HG02571 (cell line): ENCODE results near the gene FEV.

Experiments used
- ATAC-seq: cut with Tn5 transposase; IDR thresholded peaks from one replicate; pipeline ENCODE4 v1.9.1; 2021; ENCODE audit warnings: mild to moderate bottlenecking, moderate library complexity; ENCODE audit not compliant: unreplicated experiment

The FEV gene

DNA sequence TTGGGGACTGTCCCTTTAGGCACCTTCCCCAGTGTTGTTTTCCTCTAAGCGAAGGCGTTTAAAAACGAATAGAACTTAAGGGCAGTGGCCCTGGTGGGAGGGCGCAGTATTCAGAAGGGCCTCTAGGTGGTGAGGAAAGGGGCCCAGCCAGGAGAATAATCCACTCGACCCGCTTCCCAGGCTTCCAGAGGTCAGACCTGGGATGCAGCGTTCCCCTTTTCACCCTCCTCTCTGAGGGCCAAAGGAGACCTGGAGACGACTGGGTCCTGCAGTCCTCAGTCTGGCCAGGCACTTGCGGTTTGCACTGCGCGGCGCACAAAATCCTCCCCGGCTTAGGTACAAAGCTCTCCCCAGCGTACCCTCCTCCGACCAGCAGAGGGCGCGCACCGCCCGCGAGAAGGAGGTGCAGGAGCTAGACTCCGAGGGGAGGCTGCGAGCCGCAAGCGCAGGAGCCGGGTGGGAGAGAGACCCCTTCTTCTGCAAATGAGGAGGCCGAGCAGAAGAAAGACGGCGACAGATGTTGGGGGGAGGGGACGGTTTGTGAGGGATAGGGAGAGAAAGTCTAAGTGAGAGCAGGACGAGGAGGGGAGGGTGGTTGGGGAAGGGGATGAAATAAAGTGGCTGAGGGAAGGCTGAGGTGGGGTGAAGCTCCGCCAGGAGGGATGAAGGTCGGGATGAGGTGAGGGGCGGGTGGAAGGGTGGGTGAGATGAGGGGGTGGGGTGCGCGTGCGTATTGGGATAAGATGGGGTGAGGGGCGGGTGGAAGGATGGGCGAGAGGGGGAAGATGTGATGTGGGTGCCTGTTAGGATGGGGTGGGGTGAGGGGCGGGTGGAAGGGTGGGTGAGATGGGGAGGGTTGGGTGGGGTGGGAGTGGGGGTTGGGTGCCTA is 4.9 kb downstream of the FEV start:
- peak; percentile 79 for ATAC-seq

GRCh38 chr2:218975060-218975777 is 9.8 kb downstream of the FEV start:
- ATAC-seq, result no peak

- ATAC-seq, result no peak
Measured at GRCh38 chr2:218970894-218971293, 14.1 kb downstream of the FEV start.

GRCh38 chr2:218964041-218964771 is 20.8 kb downstream of the FEV start:
- no peak for ATAC-seq

- ATAC-seq, result no peak
Measured at GRCh38 chr2:218963601-218964000, 21.4 kb downstream of the FEV start.

GRCh38 chr2:218962859-218963492 is 22.0 kb downstream of the FEV start:
- ATAC-seq, result no peak

- ATAC-seq, result no peak
Measured at GRCh38 chr2:218961651-218962570, 23.1 kb downstream of the FEV start.

DNA sequence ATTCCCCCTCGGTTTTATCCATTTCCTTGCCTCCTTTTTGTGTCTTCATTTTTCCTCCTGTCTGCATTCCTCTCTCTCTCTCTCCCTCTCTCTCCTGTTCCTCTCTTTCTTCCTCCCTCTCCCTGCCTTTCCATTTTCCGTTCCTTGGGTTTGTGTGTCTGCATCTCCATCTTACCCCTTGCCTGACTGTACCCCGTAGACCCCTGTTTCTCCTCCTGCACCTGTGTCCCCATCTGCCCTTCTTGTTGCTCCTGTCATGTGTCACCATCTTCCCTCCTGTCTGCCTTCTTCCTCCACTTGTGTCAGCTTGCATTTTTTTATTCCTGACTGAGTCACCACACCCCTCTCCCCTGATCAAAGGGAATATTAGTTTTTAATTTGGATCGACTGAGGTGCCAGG is 23.8 kb downstream of the FEV start:
- ATAC-seq, result no peak

DNA sequence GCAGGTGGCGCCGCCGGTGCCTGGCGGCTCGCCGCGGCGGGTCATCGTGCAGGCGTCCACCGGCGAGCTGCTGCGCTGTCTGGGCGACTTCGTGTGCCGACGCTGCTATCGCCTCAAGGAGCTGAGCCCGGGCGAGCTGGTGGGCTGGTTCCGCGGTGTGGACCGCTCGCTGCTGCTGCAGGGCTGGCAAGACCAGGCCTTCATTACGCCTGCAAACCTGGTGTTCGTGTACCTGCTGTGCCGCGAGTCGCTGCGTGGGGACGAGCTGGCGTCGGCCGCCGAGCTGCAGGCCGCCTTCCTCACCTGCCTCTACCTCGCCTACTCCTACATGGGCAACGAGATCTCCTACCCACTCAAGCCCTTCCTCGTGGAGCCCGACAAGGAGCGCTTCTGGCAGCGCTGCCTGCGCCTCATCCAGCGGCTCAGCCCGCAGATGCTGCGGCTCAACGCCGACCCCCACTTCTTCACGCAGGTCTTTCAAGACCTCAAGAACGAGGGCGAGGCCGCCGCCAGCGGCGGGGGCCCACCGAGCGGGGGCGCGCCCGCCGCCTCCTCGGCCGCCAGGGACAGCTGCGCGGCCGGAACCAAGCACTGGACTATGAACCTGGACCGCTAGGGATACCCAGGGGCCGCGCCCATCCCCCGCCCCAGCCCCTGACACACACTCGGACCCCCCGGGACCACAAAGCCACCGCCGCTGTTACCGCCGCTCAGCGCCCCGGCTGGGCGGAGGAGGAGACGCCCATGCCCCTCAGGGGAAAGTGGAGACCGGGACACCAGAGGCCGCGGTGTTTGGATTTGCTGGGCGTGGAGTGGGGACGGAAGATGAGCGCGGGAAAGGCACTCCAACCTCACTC is 24.4 kb downstream of the FEV start:
- ATAC-seq, result no peak

DNA sequence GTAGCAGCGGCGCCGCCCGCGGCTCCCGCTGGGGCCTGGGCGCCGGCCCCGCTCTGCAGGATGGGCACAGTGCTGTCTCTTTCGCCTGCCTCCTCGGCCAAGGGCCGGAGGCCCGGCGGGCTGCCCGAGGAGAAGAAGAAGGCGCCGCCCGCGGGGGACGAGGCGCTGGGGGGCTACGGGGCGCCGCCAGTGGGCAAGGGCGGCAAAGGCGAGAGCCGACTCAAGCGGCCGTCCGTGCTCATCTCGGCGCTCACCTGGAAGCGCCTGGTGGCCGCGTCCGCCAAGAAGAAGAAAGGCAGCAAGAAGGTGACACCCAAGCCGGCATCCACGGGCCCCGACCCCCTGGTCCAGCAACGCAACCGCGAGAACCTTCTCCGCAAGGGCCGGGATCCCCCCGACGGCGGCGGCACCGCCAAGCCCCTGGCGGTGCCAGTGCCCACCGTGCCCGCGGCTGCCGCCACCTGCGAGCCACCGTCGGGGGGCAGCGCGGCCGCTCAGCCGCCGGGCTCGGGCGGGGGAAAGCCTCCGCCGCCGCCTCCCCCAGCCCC is 25.1 kb downstream of the FEV start:
- no peak for ATAC-seq

DNA sequence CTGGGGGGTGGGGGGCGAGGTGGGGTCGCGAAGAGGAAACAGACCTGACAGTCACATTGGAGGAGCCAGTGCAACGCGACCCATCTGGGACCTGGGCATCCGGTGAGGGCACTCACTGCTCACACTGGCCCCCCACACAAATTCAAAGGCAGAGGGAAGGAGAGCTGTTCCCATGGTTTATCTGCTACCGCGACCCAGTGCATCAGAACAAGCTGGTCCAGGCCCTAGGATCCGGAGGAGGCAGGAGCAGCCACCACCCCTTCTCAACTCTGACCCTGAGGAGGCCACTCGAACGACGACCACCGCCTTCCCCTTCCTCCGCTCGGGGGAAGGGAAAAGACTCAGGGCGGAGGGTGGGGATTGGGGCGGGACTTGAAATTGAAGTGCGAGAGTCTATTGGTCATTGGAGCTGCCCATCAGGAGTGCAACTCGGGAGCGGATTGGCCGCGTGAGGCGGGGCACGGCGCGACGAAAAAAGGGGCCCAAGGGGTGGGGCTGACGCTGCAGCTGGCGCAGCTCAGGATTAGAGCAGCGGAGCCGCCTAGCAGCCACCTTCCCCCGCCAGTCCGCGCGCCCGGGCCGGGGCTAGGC is 25.7 kb downstream of the FEV start, which contains the start of gene CDK5R2:
Gene CDK5R2, plus strand, starts transcription at position 526 of the 591 bp plus-strand sequence. CDS start 155 bp downstream, outside the sequence.
- peak; percentile 96 for ATAC-seq

DNA sequence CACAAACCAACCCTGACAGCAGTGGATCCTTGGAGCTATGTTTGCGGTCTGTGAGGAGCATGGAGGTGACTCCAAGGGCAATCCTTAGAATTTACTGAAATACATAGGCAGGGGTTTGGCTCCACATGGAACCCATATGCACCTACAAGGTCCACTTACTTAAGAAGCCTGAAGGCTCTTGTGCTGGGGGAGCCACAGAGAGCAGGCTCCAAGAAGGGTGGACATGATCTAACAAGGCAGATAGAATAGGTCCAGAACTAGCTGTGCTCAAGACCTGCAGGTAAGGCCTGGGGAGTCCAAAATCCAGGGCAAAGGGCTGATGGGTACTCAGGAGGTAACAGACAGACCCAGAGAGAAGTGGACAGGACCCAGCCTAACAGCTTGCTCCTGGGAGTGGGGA is 26.7 kb downstream of the FEV start:
- ATAC-seq, result no peak

DNA sequence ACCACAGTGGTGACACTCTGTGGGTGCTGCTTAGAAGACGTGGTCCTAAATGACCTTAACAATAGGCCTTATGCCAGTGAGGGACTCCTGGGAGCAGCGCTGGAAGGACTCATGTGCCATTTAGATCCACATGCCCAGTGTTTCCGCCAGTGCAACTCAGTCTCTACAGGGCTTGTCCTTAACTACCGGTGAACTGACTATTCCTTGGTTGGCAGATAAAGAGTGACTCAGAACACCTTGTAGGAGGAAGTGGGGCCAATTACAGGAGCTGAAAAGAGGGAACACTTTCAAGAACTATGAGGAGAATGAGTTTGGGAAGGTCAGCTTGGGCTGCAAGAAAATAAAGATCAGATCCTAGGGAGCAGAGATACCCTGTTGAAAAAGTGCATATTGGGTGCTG is 27.3 kb downstream of the FEV start:
- no peak for ATAC-seq

DNA sequence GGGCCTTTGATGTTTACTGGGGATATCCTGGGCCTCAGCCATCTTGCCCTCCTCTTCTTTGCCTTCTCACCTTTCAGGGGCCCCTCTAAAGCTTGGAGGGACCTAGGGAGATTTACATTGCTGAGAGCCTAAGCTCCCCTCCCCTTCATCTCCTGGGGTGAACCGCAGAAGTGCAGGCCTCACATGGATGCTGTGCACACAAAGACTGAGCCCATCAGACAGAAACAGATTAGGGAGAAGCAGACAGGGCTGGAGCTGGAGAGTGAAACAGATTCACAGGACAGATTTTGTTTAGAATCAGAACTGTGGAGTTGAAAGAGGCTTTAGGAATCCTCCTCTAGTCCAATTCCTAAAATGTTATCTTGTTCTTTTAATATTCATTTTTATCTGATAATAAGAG is 28.9 kb downstream of the FEV start:
- ATAC-seq, result no peak

DNA sequence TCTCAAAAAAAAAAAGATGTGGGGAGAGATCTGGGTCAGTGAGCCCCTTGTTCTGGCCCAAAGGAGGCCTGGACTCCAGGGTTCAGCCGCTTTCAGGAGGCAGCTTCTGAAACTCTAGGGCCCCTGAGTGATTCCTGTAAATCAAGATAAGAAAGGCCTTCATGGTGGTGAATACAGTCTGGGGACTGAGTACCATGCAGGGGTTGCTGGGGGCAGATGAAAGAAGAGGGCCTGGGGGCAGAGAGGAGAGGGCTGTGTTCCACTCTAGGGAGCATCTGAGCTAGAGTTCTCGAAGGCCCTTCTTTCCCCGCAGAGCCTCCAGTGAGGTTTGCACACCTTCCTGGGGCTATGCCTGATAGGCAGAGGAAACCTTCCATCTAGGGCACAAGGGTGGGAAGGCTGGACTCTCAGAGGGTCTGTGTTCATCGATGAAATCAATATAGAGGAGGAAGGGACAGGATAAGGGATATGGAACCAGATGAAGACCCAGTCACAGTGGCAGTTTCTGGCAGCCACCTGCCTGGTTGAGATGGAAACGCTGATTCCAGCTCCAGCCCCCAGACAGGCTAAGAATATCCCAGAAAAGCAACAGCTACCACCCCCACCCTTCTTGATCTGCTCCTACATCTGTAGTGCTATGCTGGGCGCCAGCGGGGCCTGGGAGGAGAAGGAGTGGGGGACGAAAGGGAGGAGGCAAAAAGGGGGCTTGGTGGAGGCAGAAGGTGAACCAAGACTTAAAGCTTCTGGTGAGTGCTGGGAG is 30.3 kb downstream of the FEV start:
- ATAC-seq, result no peak

GRCh38 chr2:218953366-218953954 is 31.5 kb downstream of the FEV start:
- no peak for ATAC-seq

GRCh38 chr2:218952160-218952559 is 32.8 kb downstream of the FEV start:
- ATAC-seq, result no peak
